IPS-NIHi7 (cell line): Measurements from ENCODE around the gene COPE.

Experiments
- DNase-seq: peaks from one replicate; pipeline ENCODE4 v3.0.0; 2012; ENCODE audit warnings: mixed read lengths; ENCODE audit errors: extremely low spot score

Gene COPE

DNA sequence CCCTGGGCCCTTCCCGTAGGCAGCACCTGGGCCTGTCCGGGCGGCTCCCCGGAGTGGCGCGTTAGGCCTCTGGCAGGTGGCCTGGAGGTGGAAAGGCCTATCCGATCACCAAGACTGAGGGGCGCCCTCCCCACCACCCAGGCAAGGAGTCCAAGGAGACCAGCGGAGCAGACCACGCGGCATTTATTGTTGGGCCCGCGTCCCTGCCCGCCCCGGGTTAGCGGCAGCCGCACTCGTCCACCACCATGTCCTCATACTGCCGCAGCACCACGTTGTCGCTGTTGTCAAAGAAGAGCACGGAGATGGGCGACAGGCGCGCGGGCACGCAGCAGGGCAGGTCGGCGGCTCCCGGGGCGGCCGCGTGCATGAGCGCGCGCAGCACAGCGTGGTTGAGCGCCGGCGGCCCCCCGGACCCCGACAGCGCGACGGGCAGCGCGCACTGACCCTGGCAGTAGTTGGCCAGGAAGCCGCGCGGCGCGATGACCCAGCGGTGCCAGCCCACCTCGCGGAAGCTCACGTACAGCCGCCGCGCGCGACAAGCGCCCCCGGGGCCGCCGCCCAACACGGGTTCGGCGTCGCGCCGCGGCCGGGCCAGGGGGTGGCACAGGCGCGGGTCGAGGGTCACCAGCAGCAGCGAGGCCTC, 50.7 kb downstream of the COPE start:
- no peak for DNase-seq

DNA sequence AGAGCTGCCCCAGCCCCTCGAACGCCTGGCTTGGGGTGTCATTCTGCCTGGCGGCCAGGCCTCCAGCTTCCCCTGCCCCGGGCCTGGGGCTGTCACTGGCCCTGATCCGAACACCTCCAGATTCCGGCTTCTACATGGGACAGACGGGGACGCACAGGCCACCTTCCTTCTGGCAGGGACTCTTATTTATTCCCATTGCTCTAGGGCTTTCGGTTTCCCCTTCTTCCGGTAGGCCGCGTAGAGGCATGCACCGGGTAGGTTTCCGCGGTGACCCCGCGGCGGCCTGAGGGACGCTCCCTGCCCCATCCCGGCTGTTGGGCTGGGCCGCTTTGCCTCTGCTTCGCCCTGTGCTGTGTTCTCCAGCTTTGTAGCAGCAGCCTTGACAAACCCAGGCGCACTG, 51.4 kb downstream of the COPE start:
- DNase-seq = no peak

DNA sequence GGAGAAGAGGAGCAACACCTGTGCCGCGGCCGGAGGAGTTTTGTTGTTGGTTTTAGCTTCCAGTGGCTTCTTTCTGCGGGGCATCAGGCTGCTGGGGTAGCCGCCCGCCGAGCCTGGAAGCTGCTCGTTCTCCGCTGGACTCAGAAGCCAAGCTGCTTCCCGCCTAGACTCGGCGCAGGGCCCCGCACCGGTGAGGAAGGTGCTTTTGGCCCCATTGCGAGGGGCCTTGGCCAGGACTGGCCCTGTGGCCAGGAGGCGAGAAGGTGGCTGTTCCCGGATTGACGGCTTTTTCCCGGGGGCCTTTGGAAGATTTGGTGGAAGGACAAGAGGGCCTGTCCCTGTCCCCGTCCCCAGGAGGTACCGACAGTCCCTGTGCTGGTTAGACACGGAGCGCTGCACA, 52.0 kb downstream of the COPE start:
- DNase-seq = no peak

DNA sequence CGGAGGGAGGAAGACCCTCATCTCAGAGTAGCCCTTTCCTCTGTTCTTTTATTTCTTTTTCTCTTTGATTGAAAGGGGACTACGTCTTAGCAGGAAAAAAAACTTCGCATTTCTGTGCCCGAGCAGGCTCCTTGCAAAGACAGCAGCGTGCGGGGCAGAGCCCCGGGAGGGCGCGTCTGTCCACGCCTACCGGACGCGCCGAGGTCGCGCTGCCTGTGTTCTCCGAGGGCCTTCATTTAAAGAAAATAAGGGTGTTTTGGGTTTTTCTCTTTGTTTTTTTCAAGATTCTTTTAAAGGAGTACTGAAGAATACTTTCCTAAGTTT, 52.4 kb downstream of the COPE start:
- no peak for DNase-seq

DNA sequence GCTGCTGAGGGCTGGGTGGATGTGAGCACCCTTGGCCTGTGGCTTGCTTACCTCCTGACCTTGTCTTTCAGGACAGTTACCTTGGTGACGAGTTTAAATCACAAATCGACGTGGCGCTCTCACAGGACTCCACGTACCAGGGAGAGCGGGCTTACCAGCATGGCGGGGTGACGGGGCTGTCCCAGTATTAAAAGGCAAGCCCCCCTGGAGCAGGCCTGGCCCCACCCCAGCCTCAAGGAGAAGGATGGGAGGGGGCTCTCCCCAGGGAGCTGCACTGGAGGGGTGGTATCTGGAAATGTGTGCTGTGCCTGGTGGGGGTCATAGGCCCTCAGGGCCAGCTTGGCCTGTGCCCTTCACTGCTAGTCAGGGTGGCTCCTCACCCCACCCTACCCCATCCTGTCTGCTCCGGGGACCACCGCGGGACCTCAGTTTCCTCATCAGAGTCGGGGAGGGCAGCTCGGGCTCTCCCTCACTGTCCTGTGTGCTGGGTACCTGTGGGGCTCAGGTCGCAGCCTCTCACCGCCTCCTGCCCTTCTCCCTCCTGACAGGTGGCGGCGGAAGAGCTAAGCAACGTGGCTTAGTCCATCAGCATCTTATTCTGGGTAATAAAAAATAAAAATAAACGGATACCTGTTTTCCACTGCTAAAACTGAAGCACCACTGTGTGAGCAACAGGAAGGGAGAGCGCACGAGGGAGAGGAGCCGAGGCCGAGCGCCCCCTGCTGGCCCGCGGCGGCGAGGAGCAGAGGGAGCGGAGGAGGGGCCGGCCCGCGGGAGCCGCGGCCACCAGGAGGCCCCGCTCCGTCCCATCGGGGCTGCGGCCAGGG, 53.0 kb downstream of the COPE start:
- DNase-seq = peak; percentile 96

DNA sequence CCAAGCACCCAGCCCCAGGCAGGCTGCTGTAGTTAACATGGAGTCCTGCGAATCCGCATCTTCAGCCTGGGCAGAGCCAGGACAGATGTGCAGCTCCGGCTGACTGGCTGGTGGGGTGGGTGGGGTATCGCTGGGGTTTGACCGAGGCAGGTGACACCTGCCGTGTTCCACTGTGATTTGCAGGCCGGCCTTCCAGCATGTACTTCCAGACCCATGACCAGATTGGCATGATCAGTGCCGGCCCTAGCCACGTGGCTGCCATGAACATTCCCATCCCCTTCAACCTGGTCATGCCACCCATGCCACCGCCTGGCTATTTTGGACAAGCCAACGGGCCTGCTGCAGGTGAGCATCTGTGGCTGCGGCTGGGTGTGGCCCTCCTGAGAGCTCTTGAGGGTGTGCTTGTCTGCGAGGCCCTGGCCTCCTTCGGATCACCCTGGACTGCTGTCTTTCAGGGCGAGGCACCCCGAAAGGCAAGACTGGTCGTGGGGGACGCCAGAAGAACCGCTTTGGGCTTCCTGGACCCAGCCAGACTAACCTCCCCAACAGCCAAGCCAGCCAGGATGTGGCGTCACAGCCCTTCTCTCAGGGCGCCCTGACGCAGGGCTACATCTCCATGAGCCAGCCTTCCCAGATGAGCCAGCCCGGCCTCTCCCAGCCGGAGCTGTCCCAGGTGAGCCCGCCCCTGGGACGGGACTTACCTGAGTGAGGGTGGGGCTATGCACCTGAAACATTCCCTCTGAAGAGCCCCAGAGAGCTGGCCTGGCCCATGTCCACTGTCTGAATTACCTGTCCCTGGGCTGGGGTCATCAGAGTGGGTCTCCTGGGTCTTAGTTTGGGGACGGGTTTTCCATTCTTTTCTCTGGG, 53.8 kb downstream of the COPE start:
- DNase-seq = no peak

DNA sequence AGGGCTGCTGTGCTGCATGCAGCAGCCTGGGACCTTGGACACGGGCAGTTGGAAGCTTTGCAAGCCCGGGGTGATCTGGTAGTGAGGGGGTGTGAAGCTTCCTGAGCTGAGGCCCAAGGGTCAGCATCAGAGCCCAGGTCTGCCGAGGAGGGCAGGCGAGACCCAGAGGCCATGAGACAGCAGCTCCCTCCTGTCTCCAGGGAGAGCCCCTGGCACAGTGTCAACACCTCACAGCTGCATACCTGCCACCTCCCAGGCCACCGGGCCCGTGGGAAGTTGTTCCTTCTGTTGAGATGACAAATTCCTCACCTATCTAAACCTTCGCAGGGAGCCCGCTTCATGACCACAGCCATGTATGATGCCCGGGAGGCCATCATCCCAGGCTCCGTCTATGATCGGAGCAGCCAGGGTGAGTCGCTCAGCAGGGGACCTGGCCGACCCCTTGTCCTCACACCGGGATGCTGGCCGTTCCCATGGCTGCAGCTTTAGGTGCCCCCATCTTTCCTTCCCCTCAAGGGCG, 55.3 kb downstream of the COPE start:
- DNase-seq = no peak

DNA sequence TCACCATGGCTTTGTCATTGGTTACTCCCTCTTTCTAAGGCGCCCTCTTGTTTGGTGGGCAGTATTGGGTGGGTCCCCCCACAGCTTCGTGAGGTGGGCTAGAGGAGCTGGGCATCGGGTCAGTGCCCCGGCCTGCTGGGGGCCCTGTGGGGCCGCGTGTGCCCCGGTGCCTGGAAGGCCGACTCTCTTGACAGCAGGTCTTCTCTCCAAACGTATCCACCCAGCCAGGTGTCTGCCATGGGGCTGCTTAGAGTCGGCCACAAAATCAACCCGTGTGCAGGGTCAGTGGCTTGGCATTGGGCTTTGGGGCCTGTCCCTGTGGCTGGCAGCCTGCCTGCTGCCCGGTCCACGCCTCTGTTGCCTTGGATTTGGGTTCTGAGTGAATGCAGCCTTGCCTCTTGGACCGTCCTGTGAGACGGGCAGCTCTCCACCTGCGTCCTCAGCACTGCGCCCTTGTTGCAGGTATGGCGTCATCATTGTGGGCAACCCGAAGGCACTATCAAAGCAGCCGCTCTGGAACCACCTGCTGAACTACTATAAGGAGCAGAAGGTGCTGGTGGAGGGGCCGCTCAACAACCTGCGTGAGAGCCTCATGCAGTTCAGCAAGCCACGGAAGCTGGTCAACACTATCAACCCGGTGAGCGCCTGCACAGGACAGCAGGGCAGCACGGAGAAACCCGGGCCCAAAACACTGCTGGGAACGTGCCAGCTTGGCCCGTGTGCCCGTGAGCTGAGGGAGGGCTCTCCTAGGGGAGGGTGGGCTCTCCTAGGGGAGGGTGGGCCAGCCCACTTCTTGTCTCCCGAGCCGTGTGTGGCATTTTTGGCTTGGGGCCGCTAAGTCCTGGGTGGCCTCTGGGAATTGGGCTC, 56.0 kb downstream of the COPE start:
- DNase-seq = no peak

DNA sequence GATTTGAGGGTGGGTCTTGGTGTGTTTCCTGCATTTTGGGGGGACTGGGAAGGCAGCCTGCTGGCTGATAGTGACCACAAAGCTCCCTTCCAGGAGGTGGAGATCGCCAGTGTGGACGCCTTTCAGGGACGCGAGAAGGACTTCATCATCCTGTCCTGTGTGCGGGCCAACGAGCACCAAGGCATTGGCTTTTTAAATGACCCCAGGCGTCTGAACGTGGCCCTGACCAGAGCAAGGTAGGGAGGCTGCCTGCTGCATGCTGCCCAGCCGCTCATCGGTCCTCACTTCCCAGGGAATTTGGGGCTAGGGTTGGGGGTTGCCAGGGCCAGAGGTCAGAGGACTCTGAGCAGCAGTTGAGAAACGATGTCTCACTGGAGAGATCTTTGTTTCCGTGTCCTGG, 57.3 kb downstream of the COPE start:
- no peak for DNase-seq

DNA sequence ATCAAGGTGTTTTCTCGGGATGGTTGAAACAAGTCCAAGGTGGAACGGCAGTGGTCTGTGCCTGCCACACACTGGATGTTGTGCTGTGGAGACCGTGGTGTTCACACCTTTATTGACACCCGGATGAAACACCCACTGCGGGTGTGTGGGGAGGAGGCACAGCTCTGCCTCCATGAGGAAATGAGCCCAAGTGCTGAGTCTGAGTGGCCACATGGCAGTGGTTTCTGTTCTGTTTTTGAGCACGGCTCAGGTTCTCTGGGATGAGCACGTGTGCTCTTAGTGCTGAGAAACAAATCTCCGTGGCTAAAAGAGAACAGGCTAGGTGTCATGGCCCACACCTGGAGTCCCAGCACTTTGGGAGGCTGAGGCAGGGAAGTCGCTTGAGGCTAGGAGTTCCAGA, 58.0 kb downstream of the COPE start:
- no peak for DNase-seq

DNA sequence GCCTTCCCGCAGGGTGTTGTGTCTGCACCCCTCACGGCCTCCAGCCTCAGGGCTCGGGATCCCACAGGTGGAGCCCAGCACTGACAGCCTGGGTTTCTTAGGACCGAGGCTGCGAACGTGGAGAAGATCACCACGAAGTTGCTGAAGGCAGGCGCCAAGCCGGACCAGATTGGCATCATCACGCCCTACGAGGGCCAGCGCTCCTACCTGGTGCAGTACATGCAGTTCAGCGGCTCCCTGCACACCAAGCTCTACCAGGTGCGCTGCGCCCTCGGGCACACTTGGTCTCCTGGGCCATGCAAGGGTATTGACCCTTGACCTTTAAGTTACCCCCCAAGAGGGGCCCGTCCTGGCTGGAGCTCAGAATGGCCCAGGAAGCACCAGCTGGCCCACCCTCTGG, 58.5 kb downstream of the COPE start:
- DNase-seq = no peak

DNA sequence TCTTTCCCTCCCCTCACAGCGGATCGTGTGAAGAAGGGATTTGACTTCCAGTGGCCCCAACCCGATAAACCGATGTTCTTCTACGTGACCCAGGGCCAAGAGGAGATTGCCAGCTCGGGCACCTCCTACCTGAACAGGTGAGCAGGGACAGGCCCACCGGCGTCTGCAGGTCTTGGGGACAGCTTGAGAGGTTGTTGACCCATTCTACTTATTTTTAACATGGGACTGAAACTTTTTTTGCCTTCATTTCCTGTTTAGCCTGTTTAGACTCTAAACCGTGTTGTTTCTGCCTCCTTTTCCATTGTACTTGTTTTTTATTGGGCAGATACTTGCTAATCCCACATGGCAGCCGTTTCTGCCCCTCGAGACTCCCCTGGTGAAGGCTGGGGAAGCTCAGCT, 58.9 kb downstream of the COPE start:
- DNase-seq = no peak

DNA sequence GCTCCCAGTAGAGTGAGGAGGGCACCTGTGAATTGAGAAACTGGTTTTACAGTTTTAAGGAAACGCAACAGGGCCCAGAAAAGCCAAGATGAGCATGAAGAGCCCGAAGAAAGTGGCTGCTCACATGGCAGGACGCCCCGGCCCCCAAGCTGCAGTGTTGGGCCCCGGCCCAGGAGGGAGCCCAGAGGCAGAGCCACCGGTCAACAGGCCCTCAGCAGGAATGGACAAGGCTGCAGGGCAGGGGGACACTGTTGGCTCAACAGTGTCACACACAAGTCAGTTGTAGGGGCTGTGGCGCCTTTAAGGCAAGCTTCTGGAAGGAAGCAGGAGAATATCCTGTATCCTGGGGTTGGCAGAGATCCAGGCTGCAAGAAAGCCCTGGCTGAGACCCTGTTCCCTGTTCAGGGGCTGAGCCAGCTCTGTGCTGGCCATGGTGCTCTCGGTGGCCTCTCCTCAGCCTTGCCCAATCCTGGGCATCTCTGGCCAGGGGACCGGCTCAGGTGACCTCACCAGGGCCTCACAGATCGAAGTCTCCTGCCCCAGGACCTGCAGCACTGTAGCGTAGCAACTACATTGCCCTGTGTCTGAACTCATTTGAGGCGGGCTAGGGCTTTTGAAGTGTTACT, 59.4 kb downstream of the COPE start:
- no peak for DNase-seq

DNA sequence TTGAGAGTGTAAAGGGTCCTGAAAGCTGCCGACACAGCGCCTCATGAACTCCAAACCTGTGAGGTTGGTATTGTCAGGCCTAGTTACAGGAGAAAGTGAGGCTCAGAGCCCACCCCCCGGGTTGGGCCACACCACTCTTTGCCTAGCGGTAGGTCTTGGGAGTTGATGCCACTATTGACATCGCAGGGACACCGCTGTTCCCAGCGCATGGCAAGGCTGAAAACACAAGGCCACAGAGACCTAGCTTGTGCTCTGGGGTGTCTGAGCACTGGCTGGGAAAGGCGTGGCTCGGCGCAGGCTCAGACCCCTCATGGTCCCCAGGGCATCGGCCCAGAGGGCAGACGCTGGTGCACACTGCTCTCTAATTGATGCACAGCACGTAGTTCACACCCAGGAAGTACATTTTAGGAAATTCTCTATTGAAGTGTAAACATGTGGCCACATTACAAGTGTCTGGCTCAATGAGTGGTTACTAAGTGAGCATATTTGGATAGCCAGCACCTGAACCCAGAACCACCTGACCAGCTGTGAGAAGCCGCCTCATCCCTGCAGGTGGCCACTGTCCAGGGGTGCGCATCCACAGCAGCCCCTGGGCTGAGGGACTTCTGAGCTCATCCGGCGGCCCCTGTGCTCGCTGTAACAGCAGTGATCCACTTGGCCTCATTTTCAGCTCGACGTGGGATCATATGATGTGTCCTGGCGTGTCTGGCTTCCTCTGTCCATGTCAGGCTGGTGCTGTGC, 60.1 kb downstream of the COPE start:
- no peak for DNase-seq

DNA sequence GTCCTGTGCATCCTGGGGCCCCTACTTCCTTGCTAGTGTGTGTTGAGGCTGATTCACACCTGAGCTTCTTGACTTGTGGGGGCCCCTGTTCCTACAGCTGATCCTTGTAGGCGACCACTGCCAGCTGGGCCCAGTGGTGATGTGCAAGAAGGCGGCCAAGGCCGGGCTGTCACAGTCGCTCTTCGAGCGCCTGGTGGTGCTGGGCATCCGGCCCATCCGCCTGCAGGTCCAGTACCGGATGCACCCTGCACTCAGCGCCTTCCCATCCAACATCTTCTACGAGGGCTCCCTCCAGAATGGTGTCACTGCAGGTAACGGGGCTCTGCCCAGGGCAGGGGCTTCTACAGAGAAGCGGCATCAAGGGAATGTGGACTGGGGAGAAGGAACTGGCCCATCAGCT, 62.0 kb downstream of the COPE start:
- no peak for DNase-seq

DNA sequence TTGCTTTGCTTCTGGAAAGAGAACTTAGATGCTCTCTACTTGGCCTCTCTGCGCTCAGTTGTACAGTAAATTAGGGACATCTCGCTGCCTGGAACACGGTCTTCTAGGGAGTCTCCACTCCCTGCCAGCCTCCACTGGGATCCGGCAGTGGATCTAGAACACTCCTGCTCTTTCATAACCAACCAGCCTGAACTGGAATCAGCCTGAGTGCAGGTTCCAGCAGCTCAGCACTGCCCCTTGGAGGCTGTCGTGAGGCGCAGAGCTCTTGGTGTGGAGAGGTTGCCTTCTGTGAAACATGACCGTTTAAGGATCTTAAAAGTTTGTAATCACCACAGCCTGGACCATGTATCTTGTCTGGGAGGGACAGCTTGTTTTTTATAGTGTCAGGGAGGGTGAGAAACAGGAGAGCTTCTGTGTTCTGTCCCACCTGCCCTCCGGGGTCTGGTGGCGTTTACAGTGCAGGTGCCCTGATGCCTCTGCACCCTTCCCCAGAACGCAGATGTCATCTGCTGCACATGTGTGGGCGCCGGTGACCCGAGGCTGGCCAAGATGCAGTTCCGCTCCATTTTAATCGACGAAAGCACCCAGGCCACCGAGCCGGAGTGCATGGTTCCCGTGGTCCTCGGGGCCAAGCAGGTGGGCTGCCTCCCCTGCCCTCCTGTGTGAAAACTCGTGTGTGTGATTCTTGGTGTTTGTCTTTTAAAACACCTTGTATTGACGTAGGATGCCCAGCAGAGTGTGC, 62.6 kb downstream of the COPE start:
- peak; percentile 53 for DNase-seq

DNA sequence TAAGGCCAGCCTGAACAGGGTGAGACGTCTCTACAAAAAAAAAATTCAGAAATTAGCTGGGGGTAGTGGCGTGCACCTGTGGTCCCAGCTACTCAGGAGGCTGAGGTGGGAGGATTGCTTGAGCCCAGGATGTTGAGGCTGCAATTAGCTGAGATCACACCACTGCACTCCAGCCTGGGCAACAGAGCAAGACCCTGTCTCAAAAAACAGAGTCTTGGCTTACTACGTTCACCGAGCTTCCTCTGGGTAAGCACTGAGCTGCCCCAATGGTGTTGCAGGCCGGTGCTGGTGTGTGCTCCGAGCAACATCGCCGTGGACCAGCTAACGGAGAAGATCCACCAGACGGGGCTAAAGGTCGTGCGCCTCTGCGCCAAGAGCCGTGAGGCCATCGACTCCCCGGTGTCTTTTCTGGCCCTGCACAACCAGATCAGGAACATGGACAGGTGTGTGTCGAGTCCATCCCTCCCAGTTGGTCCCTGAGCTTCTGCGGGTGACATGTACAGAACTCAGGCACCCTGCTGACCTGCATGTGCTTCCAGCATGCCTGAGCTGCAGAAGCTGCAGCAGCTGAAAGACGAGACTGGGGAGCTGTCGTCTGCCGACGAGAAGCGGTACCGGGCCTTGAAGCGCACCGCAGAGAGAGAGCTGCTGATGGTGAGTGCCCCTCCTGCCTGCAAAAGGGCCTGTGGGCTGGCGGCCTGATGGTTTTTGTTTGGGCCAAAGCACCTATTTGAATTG, 63.4 kb downstream of the COPE start:
- no peak for DNase-seq

DNA sequence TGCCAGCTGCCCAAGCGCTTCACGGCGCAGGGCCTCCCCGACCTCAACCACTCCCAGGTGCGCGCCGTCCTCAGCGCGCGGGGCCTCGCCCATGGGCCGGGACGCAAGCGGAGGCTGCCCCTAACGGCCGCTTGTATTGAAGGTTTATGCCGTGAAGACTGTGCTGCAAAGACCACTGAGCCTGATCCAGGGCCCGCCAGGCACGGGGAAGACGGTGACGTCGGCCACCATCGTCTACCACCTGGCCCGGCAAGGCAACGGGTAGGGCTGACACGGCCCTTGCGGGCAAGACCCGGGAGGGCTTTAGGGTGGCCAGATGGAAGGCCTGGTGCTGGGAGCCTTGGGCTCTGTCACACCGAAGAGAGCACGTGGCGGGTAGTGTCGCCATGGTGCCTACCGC, 64.2 kb downstream of the COPE start:
- no peak for DNase-seq
